ENCODE data around the gene SLC25A27.

Gene SLC25A27

DNA sequence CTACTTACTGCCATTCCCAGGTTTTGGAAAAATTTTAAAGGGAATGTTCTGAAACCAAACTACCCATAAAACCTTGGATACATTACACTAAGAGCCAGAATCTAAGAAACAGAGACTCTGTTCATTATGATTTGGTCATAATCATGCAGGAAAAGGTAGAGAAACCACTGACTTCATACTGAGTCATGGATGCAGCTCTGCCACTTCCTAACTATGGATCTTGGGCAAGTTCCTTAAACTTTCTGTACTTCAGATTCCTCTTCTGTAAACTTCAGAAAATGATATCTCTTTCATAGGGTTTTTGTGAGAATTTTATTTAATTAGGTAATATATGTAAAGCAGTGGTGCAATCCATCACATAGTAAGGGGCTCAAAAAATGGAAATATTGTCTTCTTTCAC lies 62.4 kb downstream of the SLC25A27 start:
- no peak for DNase-seq (ENCODE audit: low read depth in 2 of 2)

DNA sequence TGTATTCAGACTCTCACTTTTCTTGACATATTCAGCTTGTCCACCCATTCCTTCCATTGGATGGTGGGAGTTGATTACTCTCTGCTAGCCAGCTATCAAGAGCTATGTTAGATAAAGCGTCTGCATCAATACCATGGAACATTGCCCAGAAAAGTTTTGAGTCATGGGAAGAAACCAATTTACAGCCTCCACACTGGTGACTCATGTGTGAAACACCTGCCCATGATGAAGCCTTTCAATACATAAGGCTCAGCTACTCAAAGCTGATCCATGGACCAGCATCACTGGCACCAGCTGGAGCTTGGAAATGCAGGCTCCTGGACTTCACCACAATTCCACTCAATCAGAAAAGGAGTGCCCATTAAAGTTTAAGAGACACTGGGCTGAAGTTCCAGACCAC lies 66.3 kb downstream of the SLC25A27 start:
- DNase-seq (ENCODE audit: low read depth in 2 of 2) = no peak

- no peak for DNase-seq (ENCODE audit: low read depth in 2 of 2)
These were observed 67.6 kb downstream of the SLC25A27 start for GRCh38 chr6:46720401-46720800.

Measured in stimulated activated CD8-positive, alpha-beta memory T cell treated with anti-CD3 and anti-CD28 coated beads, Interleukin-15, amount 100 ng/mL, for 48 hours (primary cell).